IPS-18c (cell line): ENCODE data around the gene MYO3A.
"Not testable (repeated sequence)": the region's sequence is repeated elsewhere in the genome, so short reads cannot be mapped to it uniquely, and the experiment has no call there.

Experiments
- H3K4me3 ChIP-seq: 2 replicates; pipeline ENCODE4 v1.7.0; 2013; ENCODE audit warnings: low read depth, mild to moderate bottlenecking, low read length, moderate library complexity; ENCODE audit not compliant: insufficient read depth
- H3K9me3 ChIP-seq: one replicate; pipeline ENCODE4 v1.6.1; 2013; ENCODE audit warnings: mild to moderate bottlenecking, low read length, moderate library complexity; ENCODE audit not compliant: control insufficient read depth, insufficient read depth

Gene MYO3A

DNA sequence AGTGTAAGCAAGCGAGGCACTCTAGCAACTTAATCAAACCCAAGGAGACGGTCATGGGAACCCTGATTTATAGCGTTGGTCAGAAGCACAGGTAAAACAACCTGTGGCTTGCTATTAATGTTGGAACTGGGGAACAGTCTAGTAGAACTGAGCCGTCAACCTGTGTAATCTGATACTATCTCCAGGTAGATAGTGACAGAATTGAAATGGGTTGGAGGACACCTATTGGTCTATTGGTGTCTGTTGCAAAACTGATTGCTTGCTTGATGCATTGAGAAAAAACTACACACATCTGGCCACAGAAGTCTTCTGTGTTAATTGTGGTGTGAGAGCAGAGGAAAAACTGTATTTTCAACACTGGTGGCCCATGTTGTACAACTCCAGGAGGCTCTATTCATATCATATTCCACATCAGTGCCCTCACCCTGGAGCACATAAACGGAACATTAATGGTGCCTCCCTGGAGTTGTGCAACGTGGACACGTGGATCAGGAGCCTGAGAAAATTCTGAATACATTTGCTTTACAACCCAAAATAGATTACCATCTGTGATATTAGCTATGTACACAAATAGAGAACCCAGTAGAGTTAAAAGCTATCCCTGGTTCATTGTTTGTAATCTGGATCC, 112.2 kb downstream of the MYO3A start:
- no peak overlapping the region for H3K4me3 ChIP-seq
- H3K9me3 ChIP-seq, result no peaks in the 10 kb centered on the region

DNA sequence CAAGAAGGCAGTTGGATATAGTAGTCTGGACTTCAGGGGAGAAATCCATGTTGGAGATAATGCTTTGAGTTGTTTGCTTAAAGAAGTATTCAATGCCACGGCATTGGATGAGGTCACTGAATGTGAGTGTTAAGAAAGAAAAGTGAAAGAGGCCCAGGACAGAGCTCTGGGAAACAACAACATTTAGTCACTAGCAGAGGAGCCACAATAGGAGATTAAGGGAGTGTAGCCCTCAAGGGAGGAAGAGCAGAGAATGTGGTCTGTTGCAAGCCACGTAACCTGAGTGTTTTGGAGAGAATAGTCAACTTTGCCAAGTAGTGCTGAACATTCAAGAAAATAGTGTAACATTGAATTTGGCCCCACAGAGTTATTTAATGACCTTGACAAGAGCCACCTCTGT, 114.7 kb downstream of the MYO3A start:
- Histone ChIP-seq H3K9me3 (no peaks in the 10 kb centered on the region), H3K4me3 (no peak overlapping the region)

DNA sequence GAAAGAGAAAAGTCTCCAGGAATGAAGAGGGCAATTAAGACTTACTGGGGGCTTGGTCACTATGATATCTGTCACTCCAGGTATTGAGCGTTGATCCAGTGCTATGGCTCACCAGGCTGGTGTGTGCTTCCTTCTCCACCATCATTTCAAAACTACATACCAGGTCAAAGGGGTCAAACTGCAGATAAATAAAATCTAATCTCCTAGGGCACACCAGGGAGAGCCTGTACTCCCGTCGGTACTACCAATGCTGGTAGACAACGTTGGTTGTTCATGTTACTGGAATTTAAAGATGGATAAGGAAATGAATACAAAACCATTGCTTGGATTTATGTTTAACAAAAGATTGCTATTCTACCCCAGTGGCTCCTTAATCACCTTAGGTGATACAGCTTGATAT, 118.3 kb downstream of the MYO3A start:
- H3K9me3 ChIP-seq, result no peaks in the 10 kb centered on the region

DNA sequence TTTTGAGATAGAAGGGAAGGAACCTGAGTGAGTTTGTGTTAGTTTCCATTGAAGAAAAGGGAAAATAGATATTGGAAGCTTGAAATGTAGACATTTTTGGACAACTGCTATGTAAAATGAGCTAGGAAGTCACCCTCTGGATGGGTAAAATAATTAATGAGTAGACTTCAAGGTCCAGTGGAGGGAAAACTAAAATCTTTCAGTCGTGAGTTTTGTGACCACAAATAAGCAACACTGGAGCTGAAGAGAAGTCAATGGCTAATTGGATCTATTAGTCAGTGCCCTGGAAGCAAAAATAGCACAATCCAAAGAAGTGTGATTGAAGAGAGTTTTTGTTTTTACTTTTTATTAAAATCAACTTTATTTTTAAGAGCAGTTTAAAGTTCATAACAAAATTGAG, 123.4 kb downstream of the MYO3A start:
- Histone ChIP-seq H3K4me3 (no peak overlapping the region), H3K9me3 (no peaks in the 10 kb centered on the region)

More for the DNA sequence above, 118.3 kb downstream of the MYO3A start:
- no peak overlapping the region for H3K4me3 ChIP-seq

DNA sequence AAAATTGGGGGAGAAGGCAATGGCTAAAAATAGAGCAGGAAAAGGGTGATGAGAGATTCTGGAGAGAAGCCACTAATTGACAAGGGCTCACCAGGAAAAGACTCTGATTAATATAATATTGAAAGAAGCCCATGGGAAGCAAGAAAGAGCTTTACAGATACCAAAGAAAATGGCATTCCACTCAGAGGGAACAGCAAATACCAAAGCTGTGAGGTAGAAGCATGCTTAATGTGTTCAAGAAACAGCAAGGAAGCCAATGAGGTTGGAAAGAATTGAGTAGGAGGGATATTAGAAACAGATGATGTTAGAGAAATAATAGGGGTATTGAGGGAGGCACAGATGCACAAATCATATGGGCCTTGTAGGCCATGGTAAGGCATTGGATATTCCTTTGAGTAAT, 130.1 kb downstream of the MYO3A start:
- no peak overlapping the region for H3K4me3 ChIP-seq
- H3K9me3 ChIP-seq, result no peaks in the 10 kb centered on the region

DNA sequence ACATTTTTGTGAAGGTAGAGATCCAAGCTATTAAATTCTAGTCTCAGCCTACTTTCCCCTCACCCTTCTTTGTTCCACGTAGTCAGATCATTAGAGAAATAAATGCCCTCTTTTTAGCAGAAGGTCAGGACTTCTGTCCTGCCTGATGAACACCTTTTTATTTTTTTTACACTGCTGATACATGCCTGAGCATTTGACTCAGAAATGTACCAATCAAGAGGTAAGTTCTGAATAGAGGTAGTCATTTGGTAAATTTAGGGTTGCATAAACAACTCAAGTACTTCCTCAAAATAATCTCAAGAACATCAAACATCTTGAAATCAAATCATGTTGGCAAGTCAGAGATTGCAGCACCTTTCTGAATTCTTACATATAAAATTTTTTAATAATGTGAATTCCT, 133.7 kb downstream of the MYO3A start:
- H3K4me3 ChIP-seq, result no peak overlapping the region
- H3K9me3 ChIP-seq, result no peaks in the 10 kb centered on the region

DNA sequence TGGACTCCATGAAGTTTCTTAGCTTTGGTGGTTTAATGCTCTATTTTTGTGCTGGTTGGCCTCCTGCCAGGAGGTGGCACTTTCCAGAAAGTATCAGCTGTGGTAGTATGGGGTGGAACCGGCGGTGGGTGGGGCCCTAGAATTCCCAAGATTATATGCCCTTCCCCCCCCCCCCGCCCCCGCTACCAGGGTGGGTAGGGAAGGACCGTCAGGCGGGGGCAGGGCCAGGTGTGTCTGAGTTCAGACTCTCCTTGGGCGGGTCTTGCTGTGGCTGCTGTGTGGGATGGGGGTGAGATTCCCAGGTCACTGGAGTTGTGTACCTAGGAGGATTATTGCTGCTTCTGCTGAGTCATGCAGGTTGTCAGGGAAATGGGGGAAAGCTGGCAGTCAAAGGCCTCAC, 146.9 kb downstream of the MYO3A start:
- not testable (repeated sequence) for H3K9me3 ChIP-seq, H3K4me3 ChIP-seq

DNA sequence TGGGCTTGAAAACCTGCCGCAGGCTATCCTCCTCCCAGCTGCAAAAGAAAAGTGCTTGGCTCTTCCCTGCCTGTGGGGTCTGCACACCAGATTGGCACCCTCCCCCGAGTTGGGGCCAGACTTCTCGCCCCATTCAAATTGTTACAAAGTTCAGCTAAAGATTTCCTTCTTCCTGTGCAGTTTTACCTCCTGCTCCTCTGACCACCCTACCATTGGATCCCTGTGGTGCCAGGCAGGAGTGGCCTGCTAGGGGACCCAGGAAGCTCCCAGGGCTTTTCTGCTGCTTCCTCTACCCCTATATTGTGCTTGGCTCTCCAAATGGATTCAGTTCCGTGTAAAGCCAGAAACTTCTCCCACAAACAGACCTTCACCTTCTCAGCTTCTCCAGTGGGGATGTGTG, 147.4 kb downstream of the MYO3A start:
- no peaks in the 10 kb centered on the region for H3K9me3 ChIP-seq
- no peak overlapping the region for H3K4me3 ChIP-seq

DNA sequence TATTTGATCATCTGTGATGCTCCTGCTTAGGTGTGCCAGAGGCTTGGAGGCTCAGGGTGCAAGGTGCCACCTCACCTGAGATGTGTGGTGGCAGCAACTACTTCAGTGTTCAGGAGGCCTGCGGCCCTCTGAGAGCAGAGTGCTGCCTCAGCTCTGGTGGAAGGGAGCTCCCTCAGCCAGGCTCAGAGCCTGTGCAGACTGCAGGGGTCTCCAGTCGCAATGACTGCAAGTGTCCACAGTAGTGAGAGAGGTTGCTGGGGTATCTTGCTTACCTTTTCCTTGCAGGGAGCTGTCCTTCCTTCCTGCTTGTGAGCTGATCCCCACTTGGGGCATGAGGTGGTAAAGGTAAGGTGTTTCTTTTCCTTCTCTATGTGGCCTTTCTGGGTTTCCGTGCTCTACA, 151.5 kb downstream of the MYO3A start:
- no peaks in the 10 kb centered on the region for H3K9me3 ChIP-seq
- no peak overlapping the region for H3K4me3 ChIP-seq

DNA sequence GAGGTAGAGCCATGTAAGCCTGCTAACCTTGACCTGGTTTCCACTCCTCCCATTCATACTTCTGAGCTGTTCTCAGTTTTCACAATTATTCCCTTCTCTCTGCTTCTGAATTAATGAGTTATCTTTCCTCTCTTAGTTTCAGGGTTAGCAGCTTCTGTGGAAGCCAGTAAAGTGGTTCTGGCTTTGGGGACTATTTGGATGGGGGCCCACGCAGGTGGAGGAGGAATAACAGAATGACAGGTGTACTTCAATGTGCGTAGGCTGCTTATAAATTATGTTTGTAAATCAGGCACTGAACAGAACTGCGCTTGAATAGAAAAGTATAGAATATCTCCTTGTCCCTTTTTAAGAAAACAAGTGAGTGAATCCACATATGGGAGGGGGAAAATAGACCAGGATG, 153.6 kb downstream of the MYO3A start:
- Histone ChIP-seq H3K9me3 (no peaks in the 10 kb centered on the region), H3K4me3 (no peak overlapping the region)

DNA sequence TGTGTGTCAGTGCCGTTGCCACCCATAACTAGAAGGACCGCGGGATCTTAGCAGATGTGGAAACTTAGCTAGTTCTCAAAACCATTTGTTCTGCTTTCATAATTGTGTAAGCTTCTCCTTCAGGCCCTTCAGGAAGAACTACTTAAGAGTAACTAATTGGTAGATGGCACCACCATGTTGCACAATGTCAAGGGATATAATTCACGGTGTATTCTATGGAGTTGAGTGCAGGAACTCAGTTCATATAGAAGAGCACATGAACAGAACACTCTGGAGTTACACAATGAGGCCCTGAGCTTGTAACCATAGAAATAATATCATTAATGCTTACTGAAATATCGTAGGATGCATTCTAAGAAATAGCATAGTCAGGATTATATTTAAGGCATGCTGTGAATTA, 156.0 kb downstream of the MYO3A start:
- H3K4me3 ChIP-seq, result no peak overlapping the region
- no peaks in the 10 kb centered on the region for H3K9me3 ChIP-seq

DNA sequence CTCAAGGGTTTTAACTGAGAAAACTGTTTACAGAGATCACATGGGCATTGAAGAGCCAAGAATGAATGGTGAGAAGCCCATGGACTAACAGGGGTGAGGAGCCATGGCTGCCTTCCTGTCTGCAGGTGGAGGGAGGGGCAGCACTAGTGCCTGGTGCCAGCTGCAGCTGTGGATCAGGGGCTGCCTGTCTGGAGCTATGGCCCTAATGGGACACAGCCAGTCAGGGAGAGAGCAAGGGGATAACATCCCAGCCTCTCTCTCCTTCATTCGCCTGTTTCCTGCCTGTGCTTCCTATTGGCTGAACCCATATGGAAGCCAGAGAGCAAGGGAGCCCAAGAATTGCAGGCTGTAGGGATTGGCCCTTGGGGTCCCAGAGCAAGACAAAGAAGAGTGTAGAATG, 156.7 kb downstream of the MYO3A start:
- H3K4me3 ChIP-seq, result no peak overlapping the region
- no peaks in the 10 kb centered on the region for H3K9me3 ChIP-seq

DNA sequence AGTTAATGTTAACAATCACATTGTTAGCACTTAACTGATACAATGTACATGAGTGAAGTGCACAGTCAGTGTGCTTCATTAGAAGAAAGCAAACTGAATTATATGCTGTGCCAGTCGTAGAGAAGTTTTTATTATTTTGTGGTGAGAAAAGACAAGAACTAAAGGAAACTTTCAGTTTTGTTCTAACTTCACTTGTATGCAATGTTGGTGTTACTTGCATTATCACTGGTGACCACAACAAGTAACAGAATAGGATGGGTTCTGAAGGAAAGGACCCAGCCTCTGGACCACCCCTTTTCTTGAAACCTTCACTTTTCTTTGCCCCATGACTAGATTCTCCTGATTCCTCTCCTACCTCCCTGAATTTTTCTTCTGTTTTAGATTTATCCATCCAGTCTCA, 159.2 kb downstream of the MYO3A start:
- no peak overlapping the region for H3K4me3 ChIP-seq

DNA sequence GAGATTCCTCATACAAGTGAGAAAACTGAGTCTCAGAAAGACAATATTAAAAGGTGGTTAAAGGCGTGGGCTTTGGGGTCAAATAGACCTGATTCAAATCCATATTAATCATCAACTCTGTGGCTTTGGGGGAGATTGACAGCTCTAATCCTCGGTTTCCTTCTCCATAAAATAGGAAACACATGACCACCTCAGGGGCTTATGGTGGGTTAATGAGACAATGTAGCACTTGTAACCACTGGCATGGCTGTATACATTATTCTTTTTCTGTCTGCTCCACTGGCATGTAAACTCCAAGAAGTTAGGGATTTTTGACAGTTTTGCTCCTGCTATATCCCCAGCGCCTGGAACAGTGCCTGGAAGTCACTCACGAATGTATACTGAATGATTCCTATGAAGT, 161.8 kb downstream of the MYO3A start:
- Histone ChIP-seq H3K9me3 (no peaks in the 10 kb centered on the region), H3K4me3 (no peak overlapping the region)

More for the DNA sequence above, 159.2 kb downstream of the MYO3A start:
- no peaks in the 10 kb centered on the region for H3K9me3 ChIP-seq

DNA sequence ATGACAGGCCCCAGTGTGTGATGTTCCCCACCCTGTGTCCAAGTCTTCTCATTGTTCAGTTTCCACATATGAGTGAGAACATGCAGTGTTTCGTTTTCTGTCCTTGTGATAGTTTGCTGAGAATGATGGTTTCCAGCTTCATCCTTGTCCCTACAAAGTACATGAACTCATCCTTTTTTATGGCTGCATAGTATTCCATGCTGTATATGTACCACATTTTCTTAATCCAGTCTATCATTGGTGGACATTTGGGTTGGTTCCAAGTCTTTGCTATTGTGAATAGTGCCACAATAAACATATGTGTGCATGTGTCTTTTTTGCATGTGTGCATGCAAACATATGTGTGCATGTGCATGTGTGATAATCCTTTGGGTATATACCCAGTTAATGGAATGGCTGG, 163.5 kb downstream of the MYO3A start:
- not testable (repeated sequence) for H3K4me3 ChIP-seq, H3K9me3 ChIP-seq

DNA sequence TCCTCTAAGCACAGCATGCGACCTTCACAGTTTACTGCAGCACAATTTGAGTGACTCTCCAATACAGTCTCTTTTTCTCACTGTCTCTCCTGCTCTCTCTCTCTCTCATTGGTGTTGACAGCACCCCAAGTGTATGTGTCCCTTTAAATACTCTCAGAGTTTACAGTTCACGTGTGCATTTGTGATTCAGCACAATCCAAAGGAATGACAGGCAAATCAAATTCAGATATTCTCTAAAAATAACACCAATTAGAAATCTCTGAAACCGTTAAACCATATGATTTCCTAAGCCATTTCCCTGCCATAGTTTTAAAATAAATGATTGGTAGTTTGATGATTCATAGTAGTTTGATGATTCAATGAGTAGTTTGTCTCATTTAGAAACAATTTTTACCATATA, 178.5 kb downstream of the MYO3A start:
- no peaks in the 10 kb centered on the region for H3K9me3 ChIP-seq

DNA sequence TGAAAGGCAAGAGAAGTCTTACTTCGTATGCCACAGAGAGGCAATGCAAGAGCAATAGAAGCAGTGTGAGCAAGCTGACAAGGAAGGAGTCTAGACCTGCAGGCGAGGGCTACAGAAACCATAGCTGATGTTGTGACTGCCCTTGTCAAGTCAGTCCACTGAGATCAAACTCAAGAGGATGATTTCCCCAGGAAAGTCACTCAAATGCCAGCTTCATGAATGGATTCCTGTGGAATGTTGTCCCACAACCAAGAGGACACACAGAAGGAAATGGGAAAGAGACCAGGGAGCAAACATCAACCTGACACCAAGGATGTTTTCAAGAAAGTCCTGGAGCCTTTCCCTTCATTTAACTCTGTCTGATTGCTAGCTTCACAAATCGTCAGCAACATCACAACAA, 204.6 kb downstream of the MYO3A start:
- H3K9me3 ChIP-seq, result peaks cover 2% of the 10 kb centered on the region
- no peak overlapping the region for H3K4me3 ChIP-seq

More for the DNA sequence above, 178.5 kb downstream of the MYO3A start:
- H3K4me3 ChIP-seq, result no peak overlapping the region

DNA sequence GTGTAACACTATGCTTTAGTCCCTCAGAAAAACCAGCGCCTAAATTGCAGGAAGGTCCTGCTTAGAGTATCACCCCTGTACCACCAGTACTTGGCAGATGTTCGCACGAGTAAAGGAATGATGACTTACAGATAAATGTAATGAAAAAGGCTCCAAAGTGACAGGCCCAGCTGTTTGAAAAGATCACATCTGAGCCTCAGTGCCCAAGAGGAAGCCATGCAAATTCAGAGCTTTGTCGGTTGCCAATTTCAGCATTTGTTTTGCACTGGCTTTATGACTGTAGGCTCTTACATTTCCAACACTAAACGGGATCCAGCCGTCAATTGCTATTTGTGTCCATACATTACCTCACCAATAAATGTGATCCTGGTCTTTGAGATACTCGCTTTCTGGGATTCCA, 222.0 kb downstream of the MYO3A start:
- H3K4me3 ChIP-seq, result no peak overlapping the region
- H3K9me3 ChIP-seq, result no peaks in the 10 kb centered on the region

DNA sequence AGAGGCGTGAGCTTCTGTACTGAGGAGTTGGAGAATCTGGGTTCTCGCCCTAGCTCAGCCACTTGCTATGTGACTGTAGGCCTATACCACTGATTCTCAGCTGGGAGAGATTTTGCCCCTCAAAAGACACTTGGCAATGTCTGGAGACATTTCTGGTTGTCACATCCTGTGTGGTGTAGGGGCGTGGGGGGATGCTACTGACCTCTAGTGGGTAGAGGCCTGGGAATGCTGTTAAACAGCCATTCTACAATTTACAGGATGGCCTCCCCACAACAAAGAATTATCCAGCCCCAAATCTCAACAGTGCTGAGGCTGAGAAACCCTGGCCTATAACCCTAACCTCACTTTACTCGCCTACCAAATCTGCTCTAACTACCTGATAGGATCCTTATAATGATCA, 223.7 kb downstream of the MYO3A start:
- no peaks in the 10 kb centered on the region for H3K9me3 ChIP-seq
- H3K4me3 ChIP-seq, result no peak overlapping the region
